ENCODE measurements around the gene DNAJC3. TPM values are rescaled to one million over a fixed set of nuclear protein-coding genes. Genes with fewer than 3 reads are reported as not detected.

Gene DNAJC3
- total and polyA plus RNA-seq, 2 of the 13 experiments (the other 11 are each of a cell fraction or from before 2014, with no cell fraction given) = 10.4 to 48.2 TPM

DNA sequence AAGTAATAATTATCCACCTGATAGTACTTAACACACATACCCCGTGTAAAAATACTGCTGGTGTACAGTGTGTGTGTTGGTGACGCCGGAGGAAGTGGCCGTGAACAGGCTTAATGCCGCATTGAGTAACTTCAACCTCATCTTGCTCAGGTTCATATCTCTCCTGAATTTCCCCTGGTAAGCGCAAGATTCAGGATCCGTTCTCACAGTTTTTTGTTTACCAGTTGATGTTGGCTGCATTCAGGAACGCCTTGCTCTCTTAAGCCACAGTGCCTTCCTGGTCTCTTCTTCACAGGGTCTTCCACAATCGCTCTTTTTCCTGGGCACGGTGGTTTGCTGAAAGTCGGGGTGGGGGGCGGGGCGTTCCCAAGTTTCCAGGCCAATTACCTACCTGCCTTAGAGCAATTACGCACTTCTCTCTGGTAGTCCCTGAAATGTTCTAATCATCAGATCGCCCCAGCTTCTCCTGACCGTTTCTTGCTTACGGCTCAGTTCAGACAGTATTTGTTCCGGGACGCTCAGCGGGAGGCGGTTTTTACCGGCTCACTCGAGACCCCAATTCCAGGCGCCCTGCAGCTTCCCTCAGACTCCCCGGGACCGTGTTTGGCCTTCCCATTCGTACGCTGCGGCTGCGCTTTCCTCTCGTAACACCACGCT is 706 bp upstream of the DNAJC3 start:
- BruUV-seq (replicated peaks) = TSS peak; percentile 80
- peak overlapping the region; percentile 74 to 83 (median 82) for H3K4me3 ChIP-seq (replicated peaks in 1 of 3; ENCODE audit: insufficient read depth in 1 of 3, low read depth in 2 of 3, low read length in 3 of 3)
- peak overlapping the region; percentile 90 for H2AFZ ChIP-seq (ENCODE audit: low read length)
- in situ Hi-C loops (cut with HindIII; ENCODE audit: extremely low pct_ligation_motif_present, low pct_unique_long_range_greater_than_20kb) = no loop called here
- no peak for FAIRE-seq
- H3K27me3 ChIP-seq (ENCODE audit: control insufficient read depth in 1 of 2, insufficient read depth in 2 of 2, low read length in 2 of 2) = no peaks in the 10 kb centered on the region; a peak in 1 of 5 replicates
- CTCF ChIA-PET (ENCODE audit: low intra/inter-chr PET ratio, low total read pairs) = no interaction called here
- peaks cover 2% of the 10 kb centered on the region; the same call in 1 of the 2 replicates for H4K20me1 ChIP-seq (ENCODE audit: insufficient read depth, low read length)
- no peaks in the 10 kb centered on the region for H3K9me3 ChIP-seq (ENCODE audit: low read length)
- peak; percentile 17 for ATAC-seq
- intact Hi-C loops (cut with micrococcal nuclease; ENCODE audit: unreplicated experiment) = loop anchor here (5.0 to 10.0 kb wide), 2 partner anchors 34 to 109 kb away; partner anchors contain the start of gene DZIP1
- peak overlapping the region; percentile 67 for H3K4me2 ChIP-seq (ENCODE audit: low read depth, low read length)
- peak overlapping the region; percentile 89 for H3K27ac ChIP-seq (ENCODE audit: extremely low read length, insufficient read depth, low read length)
- H3K36me3 ChIP-seq (replicated peaks in 1 of 2; ENCODE audit: control insufficient read depth in 1 of 2, insufficient read depth in 2 of 2, low read length in 2 of 2) = no peaks in the 10 kb centered on the region
- DNase-seq (ENCODE audit: low spot score) = peak; percentile 50
- peaks cover 55% of the 10 kb centered on the region for H3K79me2 ChIP-seq (ENCODE audit: insufficient read depth, low read length)
- peaks cover 56% of the 10 kb centered on the region for H3K4me1 ChIP-seq (ENCODE audit: insufficient read depth, low read length)
- WGBS (ENCODE audit: low lambda C conversion rate) = under 1% methylated on average over 22 of the region's 32 CpGs
- POLR2A ChIA-PET = interaction anchor here (0.7 to 1.6 kb wide), 7 partner anchors 9 to 76 kb away, joined by 3 to 14 read pairs (median 4); partner anchors contain the start of gene DZIP1
- peak overlapping the region; percentile 85 for H3K9ac ChIP-seq (ENCODE audit: insufficient read depth, low read depth, low read length)
- TF ChIP-seq, protein P1, sequence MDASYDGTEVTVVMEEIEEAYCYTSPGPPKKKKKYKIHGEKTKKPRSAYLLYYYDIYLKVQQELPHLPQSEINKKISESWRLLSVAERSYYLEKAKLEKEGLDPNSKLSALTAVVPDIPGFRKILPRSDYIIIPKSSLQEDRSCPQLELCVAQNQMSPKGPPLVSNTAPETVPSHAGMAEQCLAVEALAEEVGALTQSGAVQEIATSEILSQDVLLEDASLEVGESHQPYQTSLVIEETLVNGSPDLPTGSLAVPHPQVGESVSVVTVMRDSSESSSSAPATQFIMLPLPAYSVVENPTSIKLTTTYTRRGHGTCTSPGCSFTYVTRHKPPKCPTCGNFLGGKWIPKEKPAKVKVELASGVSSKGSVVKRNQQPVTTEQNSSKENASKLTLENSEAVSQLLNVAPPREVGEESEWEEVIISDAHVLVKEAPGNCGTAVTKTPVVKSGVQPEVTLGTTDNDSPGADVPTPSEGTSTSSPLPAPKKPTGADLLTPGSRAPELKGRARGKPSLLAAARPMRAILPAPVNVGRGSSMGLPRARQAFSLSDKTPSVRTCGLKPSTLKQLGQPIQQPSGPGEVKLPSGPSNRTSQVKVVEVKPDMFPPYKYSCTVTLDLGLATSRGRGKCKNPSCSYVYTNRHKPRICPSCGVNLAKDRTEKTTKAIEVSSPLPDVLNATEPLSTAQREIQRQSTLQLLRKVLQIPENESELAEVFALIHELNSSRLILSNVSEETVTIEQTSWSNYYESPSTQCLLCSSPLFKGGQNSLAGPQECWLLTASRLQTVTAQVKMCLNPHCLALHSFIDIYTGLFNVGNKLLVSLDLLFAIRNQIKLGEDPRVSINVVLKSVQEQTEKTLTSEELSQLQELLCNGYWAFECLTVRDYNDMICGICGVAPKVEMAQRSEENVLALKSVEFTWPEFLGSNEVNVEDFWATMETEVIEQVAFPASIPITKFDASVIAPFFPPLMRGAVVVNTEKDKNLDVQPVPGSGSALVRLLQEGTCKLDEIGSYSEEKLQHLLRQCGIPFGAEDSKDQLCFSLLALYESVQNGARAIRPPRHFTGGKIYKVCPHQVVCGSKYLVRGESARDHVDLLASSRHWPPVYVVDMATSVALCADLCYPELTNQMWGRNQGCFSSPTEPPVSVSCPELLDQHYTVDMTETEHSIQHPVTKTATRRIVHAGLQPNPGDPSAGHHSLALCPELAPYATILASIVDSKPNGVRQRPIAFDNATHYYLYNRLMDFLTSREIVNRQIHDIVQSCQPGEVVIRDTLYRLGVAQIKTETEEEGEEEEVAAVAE (CRISPR knock-in tag; IDR thresholded peaks at IDR 0.05; ENCODE audit: borderline replicate concordance) = no peak
- TF ChIP-seq PHF20 (CRISPR knock-in tag; IDR thresholded peaks at IDR 0.05) (peak; percentile 46; the same call in 1 of the 2 replicates), ZC3H4 (CRISPR knock-in tag; IDR thresholded peaks at IDR 0.05; ENCODE audit: borderline replicate concordance) (no peak), ZNF282 (IDR thresholded peaks at IDR 0.05; ENCODE audit: partially characterized antibody) (no peak), ZMAT3 (CRISPR knock-in tag; conservative IDR thresholded peaks at IDR 0.05) (no peak), EEA1 (CRISPR knock-in tag; IDR thresholded peaks at IDR 0.05; ENCODE audit: borderline replicate concordance) (no peak), ZNF644 (CRISPR knock-in tag; IDR thresholded peaks at IDR 0.05; ENCODE audit: low read depth) (no peak), NFE2 (CRISPR knock-in tag; IDR thresholded peaks at IDR 0.05) (no peak), ZNF124 (CRISPR knock-in tag; IDR thresholded peaks at IDR 0.05) (no peak), ZNF296 (CRISPR knock-in tag; conservative IDR thresholded peaks at IDR 0.05) (0 out of 2 replicates have a peak, but pooled peaks have one; percentile 41)
- TF ChIP-seq, protein P2, sequence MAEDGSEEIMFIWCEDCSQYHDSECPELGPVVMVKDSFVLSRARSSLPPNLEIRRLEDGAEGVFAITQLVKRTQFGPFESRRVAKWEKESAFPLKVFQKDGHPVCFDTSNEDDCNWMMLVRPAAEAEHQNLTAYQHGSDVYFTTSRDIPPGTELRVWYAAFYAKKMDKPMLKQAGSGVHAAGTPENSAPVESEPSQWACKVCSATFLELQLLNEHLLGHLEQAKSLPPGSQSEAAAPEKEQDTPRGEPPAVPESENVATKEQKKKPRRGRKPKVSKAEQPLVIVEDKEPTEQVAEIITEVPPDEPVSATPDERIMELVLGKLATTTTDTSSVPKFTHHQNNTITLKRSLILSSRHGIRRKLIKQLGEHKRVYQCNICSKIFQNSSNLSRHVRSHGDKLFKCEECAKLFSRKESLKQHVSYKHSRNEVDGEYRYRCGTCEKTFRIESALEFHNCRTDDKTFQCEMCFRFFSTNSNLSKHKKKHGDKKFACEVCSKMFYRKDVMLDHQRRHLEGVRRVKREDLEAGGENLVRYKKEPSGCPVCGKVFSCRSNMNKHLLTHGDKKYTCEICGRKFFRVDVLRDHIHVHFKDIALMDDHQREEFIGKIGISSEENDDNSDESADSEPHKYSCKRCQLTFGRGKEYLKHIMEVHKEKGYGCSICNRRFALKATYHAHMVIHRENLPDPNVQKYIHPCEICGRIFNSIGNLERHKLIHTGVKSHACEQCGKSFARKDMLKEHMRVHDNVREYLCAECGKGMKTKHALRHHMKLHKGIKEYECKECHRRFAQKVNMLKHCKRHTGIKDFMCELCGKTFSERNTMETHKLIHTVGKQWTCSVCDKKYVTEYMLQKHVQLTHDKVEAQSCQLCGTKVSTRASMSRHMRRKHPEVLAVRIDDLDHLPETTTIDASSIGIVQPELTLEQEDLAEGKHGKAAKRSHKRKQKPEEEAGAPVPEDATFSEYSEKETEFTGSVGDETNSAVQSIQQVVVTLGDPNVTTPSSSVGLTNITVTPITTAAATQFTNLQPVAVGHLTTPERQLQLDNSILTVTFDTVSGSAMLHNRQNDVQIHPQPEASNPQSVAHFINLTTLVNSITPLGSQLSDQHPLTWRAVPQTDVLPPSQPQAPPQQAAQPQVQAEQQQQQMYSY (CRISPR knock-in tag; IDR thresholded peaks at IDR 0.05) = no peak
- TF ChIP-seq, protein P3, sequence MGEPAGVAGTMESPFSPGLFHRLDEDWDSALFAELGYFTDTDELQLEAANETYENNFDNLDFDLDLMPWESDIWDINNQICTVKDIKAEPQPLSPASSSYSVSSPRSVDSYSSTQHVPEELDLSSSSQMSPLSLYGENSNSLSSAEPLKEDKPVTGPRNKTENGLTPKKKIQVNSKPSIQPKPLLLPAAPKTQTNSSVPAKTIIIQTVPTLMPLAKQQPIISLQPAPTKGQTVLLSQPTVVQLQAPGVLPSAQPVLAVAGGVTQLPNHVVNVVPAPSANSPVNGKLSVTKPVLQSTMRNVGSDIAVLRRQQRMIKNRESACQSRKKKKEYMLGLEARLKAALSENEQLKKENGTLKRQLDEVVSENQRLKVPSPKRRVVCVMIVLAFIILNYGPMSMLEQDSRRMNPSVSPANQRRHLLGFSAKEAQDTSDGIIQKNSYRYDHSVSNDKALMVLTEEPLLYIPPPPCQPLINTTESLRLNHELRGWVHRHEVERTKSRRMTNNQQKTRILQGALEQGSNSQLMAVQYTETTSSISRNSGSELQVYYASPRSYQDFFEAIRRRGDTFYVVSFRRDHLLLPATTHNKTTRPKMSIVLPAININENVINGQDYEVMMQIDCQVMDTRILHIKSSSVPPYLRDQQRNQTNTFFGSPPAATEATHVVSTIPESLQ (CRISPR knock-in tag; conservative IDR thresholded peaks at IDR 0.05) = no peak
